Forelimb muscle (tissue), 1 donor: ENCODE results near the gene DNAJB5. TPM values are rescaled to one million over a fixed set of nuclear protein-coding genes. Genes with fewer than 3 reads are reported as not detected.
A peak's percentile ranks its signal among the peaks of the same experiment; 100 is the strongest.
"Not testable (repeated sequence)": the region's sequence is repeated elsewhere in the genome, so short reads cannot be mapped to it uniquely, and the experiment has no call there.

ENCODE experiments used
- DNase-seq: peaks from one replicate; pipeline ENCODE4 v3.0.0-alpha.2; 2013; ENCODE audit warnings: low read depth
- polyA plus RNA-seq: library from polyadenylated mRNA; unstranded; fragments of 120-200 nt; gene quantifications from one replicate; pipeline ENCODE4 v1.2.1, GENCODE V29; 2013; ENCODE audit not compliant: insufficient read length

DNAJB5 gene
- polyA plus RNA-seq, result 61.6 TPM

DNA sequence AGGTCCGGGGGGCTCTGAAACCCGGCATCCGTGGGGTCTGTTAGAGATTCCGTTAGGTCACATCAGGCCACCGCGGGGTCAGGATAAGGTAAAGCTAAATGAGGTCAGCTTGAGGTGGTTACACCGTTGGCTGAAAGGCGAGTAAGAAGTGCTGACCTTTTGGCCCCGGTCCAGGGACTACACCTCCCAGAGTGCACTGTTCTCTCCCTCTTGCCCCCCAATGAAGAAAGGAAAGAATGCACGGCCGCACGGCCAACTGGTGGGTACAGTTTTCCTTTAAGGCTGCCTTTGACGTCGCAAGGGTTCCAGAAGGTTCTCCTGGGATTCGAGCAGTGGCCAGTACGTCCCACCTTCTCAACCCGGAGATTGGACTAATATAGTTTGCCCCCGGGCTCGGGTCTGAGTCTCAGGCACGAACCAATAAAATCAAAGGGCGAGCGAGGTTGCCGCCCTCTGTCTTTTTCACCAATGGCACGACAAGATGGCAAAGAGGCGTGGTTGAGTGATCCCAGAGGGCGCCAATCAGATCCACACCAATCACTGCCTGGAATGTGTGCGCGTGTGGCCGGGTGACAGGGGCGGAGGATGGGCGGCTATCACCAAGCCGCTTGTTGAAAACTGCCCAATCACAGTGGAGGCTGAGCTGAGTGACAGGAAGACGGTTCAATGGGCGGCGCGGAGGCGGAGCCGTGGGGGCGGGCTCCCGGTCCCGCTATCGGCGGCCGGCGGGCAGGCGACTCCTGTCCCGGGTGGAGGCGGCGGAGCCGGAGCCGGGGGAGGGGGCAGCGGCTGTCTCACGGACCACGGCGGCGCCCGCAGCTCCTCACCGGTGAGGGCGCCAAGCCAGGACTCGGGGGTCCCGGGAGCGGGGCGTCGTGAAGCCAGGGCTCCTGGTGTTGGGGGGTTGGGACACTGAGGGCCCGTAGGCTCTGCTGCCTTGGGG, at the start of gene DNAJB5:
Gene DNAJB5 (plus strand): TSS at position 743 of the 943 bp plus-strand sequence. CDS start 886 bp downstream, outside the sequence.
- peak; percentile 98 for DNase-seq

DNA sequence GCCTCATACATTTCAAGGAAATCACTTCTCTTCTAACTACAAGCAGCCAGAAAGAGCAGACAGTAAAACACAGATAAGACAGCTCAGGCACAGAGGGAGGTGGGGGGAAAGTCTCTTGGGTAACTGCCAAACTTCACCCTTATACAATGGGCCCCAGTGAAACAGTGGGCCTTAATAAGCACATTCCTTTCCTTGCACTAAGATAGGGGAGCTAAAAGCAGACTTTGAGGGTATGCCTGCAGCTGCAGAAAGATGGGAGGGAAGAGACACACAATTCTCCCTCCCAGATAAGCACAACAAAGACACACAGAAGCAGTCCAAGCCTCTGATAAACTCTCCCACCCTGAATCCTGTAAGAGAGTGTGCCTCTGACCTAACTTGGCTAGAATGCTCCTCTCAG, 49.6 kb upstream of the DNAJB5 start:
- DNase-seq, result not testable (repeated sequence)

DNA sequence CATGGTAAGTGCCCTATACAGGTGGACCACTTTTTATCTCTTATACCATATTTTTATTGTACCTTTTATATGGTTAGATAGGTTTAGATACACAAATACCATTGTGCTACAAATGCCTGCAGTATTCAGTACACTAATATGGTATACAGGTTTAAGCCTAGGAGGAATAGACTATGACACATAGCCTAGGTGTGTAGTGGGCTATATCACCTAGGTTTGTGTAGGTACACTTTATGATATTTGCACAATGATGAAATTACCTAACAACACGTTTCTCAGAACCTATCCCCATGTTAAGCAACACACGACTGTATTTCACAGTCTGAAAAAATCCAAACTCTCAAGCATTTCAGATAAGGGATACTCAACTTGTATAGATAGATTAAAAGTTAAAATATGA, 41.1 kb upstream of the DNAJB5 start:
- DNase-seq, result no peak

DNA sequence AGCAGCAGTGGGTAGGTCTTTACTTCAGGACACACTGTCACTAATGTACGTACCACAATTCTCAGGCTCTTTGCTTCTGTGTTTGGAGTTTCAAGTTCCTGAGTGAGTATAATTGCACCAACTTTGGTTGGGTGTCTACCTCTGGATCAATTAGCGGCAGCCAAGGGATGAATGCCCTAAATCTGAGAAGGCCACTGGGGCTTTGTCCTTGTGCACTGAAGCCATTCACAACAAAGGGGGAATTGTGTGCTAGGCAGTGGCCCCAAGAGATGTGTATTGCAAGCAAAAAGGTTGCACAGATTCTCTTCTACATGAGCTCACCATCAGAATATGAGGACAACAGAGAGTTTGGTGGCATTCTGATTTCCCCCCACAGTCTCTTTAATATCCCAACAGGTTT, 35.3 kb upstream of the DNAJB5 start:
- no peak for DNase-seq

DNA sequence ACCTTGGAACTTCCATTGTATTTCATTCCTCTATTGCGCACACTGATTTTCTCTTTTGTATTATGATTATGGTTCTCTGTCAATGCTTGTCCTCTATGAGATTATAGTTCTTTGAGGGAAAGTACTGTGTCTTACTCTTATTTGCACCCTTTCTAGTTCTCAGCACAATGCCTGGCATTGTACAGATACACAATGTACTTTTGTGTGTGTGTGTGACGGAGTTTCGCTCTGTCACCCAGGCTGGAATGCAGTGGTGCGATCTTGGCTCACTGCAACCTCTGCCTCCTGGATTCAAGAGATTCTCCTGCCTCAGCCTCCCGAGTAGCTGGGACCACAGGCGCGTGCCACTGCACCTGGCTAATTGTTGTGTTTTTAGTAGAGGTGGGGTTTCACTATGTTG, 33.5 kb upstream of the DNAJB5 start:
- DNase-seq, result not testable (repeated sequence)

DNA sequence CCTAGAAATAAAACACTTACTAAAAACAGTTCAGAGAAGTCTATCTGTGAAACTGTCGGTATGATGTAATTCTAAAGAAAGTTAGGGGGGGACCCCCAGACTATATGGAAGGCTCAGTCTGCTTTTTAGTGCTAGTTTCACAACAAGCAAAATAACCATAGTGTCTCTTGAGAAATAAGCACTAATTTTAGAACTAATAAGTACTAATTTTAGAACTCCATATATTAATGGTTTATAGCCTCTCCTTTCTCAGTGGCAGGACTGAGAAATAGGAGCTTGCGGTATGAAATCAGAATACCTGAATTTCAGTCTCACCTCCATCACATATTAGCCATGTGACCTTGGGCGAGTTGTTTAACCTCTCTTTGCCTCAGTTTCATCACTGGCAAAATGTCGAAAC, 32.9 kb upstream of the DNAJB5 start:
- DNase-seq, result no peak

DNA sequence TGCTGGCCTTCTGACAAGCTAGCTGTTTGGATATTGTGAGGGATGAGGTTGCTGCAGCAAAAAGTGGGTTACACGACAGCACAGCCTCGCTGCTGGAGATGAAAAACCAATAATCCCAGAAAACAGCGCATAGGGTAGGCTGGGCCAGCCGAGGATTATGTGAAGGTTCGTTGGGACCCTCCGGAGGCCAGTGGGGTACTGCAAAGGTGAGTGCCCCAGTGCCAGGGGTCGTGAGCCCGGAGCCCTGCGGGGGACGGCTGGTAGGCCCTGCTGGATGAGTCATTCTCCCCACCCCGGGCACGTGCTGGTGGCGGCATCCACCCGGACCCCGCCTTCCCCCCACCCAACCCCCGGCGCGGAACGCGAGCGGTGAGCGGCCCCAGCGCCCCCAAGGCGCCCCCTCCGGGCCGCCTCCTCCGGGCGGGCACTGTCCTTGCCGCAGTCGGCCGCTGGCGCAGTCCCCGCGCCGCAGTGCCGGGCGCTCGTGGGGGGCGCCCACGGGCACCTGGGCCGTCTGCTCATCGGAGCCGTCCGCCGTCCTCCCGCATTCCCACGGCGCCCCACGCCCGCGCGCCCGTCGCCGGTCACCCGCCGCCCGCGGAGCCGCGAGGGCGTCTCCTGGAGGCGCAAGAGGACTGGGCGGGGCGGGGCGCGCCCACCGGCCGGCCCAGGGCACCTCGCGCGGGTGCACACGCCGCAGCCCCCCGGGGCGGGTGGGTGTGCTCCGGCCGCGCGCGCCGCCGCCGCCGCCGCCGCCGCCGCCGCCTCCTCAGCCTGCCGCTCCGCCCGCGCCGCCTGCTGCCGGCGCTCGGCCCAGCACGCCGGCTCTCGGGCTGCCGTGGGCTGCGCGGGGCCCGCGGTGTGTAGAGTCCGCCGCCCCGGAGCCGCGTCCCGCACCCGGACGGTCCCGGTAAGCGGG, 31.8 kb upstream of the DNAJB5 start, which contains the start of gene PHF24:
Gene PHF24 (plus strand): TSS at position 794 of the 919 bp plus-strand sequence. CDS start 13,014 bp downstream, outside the sequence.
- DNase-seq, result no peak

DNA sequence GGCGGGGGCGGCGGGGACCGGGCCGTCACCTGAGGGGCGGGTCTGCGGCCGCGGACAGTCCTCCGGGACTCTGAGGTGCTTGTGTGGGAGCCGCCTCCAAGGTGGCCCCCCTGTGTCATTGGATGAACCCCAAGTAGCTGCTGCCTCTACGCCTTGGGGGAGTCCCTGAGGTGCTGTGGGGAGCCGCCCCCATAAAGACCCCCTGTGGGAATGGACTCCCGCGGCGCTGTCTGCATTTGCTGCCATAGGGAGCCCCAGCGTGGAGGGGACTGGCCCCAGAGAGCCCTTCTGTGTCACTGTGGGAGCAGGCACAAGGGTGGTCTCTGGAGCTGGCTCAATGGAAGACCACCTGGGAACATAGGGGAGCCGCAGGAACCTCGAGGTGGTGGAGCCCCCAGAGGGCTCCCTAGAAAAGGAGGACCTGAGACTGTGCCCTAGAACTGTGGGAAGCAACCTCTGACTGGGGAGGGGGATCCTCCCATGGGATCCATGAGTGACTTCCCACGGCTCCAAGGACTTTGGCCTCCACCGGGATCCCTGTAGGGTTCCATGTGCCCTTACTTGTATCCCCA, 31.0 kb upstream of the DNAJB5 start:
- no peak for DNase-seq

DNA sequence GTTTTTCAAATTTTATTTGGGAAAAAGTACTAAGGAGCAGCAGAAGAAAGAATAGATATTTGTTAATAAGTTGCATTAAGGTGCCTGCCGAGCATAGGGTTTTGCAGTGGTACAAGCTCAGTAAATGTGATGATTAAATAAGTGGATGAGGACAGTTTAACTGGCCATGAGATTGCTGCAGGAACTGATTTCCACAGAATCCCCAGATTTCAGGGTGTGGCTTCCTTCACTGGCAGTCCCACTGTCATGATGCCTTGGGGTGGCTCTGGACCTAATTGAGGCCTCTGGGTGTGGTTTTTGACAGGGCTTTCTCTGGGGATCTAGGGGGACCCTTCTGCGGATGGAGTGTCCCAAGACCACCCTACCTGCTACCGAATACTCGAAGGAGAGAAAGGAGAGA, 30.1 kb upstream of the DNAJB5 start:
- DNase-seq, result no peak

DNA sequence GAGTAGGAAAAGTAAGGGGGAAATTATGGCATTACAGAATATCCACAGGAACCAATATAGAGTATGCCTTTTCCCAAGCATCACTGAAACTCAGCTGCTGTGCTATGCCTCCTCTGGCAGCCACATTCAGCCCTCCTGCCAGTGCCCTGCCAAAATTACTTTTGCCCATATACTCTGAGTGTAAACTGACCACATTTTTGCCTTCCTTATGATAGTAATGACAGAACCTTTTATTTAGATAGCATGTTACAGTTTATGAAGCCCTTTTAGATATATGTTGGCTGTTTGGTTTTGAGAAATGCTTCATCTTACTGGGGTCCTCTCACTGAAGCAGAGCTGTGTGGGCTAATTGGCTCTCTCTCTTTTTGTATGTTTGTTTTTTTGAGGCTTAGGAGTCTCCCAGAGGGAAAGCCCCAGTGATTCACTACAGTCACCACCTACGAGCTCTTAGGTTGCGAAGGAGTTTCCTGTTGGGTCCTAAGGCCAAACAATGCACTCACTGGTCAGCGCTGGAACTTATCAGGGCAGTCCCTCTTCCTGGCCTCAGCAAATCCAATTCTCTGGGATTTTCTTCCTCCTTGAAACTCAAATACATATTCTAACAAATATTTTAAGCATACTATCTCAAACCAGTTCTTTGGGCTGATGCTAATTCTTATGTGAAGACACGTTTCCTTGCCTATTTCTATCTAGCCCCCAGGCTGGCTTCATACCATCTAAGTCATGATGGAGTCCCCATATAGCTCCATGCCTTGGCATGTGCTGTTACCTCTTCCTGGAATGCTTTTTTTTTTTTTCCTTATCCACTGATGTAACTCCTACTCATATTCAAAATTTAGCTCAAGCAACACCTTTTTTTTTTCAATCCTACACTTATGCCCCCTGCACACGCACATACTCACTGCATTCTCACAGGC, 27.7 kb upstream of the DNAJB5 start:
- DNase-seq, result no peak

DNA sequence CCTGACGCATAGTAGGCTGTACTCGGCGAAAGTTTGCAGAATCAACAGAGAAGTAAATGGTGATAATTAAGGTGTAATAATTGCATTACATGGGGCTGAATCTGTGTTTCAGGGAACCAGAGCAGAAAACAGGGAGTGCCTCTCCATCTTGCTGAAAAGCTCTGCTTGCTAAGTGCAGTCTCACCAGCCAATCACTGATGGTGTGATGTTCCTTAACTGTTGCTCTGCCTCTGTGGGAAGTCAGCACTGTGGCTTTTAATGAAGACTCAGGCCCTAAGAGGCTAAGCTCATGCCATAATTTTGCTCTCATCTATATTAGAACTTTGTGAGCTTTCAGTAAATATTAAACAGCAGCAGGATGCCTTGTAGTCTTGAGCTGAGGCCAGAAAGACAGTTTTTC, 27.0 kb upstream of the DNAJB5 start:
- DNase-seq, result no peak

DNA sequence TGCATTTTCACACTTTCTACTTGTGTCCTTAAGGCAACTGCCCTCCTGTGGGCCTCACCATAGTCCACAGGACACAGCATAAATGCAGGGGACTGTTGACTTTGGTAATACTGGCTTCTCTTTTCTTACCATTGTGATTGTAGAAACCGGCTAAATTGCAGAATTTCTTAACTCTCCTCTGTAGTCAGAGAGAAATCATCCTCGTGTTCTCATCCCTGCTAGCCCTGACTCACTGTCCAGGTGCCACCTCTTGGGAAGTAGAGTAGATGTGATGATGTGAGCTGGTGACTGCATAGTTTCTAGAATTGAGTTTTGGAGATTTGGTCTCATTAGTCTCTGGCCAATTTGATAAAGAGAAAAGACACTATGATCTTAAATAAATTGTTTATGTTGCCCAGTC, 26.0 kb upstream of the DNAJB5 start:
- no peak for DNase-seq

DNA sequence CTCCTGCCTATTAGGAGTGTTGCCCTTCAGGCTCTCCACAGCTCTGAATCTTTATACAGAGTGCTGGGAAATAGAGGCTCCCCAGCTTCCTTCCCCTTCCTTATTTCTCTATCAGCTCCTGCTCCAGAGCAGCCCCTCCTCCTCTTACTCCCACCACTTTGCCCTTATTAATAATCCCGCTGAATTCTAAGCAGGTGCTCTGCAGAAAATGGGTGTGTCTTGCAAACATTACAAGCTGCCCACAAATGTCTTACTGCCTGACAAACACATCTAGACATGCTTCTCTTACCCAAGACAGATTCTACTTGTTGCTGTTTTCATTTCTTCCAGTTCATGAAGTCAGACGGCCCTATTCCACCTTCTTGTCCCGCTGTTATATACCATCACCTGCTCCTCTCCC, 25.1 kb upstream of the DNAJB5 start:
- DNase-seq, result no peak

DNA sequence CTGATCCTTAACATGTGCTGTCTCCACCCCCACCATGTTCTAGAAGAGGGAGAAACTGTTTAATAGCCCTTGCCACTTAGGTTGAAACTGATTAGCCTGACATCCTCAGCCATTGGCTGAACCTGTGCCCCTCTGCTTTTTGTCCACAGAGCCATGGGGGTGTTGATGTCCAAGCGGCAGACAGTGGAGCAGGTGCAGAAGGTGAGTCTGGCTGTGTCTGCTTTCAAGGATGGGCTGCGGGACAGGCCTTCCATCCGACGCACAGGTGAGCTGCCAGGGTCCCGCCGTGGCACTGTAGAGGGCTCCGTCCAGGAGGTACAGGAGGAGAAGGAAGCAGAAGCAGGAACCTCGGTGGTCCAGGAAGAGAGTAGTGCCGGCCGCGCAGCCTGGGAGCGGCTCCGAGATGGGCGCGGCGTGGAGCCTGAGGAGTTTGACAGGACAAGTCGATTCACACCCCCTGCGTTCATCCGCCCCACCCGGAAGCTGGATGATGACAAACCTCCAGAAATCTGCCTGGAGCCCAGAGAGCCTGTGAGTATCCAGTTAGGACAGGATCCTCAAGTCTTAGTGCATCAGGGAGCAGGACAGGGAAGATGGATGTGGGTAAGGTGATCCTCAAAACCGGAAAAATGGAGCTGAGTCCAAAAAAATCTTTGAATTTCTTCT, 18.3 kb upstream of the DNAJB5 start:
- DNase-seq, result no peak

DNA sequence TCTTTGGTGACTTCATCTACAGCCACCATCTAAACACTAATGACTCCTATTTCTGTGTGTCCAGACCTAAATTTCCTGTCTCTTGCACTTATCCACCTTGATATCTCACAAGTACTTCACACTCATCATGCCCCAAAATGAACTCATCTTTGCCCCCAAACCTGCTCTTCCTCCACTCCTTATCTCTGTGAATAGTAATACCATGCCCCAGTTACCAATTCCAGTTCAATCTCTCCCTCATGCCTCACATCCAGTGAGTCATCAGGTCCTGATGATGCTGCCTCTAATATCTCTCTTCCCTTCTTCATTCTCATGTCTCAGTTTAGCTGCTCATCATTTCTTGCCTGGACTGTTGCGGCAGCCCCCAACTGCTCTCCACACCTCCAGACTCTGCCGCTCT, 14.9 kb upstream of the DNAJB5 start:
- no peak for DNase-seq

DNA sequence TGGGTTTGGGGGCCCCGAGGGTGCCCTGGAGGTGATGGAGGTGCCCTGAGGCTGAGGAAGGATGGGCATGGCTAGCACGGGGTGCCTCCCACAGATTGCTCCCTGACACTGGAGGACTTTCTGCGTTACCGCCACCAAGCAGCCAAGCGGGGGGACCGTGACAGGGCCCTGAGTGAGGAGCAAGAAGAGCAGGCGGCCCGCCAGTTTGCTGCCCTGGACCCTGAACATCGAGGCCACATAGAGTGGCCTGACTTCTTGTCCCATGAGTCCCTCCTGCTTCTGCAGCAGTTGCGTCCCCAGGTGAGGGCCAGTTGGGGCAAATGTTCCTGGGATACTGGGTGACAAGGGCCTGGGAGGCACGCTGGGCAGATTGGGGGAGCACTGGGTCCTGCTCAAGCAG, 13.1 kb upstream of the DNAJB5 start:
- no peak for DNase-seq

DNA sequence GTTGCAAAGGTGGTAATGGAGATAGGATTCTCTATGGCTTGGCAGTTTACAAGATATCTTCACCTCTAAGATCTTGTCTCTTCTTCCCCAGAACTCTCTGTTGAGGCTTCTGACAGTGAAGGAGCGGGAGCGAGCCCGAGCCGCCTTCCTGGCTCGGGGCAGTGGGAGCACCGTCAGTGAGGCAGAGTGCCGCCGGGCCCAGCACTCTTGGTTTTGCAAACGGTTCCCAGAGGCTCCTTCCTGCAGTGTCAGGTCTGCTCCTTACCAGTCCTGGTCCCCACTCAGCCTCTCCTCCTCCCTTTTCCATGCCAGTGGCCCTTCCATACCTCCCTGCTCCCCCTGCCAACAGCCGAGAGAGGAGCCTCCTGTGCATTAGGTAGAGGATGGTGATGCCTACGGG, 12.6 kb upstream of the DNAJB5 start:
- no peak for DNase-seq

DNA sequence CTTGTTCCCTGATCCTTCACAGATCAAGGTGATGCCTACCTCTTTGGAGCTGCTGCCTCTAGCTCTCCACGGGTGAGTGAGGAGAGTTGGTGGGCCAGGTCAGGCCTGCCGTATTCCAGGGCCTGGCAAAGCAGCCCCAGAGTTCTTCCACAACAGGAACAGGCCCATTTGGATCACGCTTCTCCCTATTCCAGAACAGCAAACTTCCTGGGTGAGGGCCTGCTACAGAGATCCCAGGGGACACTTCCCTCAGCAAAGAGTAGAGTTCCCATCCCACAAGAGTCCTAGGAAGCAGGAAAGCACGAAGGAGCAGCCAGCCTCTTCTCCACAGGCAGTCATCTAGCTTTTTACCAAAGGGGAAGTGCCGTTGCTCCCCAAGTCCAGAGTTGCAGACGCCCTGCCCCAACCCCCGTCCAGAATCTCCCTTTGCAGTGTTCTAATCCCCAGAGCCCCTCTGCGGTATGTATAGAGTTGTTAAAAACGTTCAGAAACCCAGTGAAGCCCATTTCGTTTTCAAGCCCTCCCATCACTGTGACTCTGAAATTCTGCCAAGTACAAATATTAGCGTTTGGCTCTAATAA, 9.3 kb upstream of the DNAJB5 start:
- DNase-seq, result no peak

DNA sequence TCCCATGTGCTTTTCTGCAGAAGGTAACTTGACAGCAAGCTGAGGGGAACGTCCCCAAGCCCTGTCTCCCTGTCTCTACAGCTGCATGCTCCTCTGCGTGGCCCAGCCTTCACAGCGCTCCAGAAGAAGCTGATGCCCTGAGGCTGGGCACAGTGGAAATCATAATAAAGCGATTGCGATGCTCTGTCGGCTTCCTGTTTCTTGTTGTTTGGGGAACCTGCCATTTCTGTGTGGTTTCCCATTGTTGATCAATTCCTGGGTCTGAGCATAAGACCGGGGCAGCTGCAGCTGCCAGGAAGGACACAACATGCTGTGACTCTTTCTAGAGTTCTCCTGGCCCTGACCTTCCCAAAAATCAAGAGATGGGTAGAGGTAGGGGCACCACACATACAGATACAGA, 7.2 kb upstream of the DNAJB5 start:
- no peak for DNase-seq

DNA sequence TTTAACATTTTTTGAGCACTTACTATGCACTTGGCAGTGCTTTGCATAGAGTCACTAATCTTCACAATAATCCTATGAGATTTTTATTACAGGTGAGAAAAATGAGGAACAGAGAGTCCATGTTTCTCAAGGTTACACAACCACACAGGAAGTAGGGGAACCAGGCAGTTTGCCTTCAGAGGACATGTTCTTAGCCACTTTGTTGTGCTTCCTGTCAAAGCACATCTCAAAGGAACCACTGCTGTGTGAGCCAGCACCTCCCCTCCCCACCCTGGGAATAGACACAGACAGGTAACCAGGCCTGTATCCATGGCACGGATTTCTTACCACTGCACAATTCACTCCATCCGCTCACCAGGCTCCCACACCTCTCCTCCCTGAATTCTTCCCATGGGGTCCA, 6.3 kb upstream of the DNAJB5 start:
- no peak for DNase-seq
